NCI-H226 (cell line): ENCODE results near the gene RPS21.

Experiments
- DNase-seq: peaks from one replicate; pipeline ENCODE4 v3.0.0-alpha.2; 2015

The RPS21 gene

DNA sequence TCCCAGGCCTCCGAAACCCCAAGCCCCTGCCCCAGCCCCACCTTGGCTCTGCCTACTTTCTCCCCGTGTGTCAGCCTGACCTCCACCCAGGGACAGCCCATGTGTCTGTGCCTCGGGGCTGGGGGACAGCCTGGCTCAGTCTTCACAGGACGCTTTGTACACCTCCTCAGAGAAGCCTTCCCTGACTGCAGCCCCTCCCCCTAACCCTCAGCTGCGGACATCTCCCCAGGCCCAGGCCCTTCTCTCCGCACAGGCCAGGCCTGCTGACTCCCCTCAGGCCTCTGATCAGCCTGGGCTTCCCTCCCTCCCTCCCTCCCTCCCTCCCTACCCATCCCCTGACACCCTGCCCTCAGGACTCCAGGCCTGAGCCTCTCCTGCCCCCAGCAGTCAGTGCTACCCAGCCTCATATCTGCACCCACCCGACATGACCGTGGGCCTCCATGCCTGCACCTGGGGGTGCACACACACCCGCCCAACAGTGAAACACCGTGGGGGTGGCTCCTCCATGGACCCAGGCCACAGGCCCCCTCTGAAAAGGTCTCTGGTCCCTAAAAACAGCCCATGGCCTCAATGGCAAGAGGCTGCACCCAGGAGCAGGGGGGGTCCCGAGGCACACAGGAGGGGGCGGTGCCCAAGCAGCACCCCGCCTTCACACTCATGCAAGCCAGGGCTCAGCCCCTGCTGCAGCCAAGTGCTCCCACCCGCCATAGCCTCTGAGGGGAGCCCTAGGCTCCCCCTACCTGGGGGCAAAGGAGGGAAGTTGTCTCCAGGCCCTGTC lies 32.7 kb upstream of the RPS21 start:
- DNase-seq: no peak

DNA sequence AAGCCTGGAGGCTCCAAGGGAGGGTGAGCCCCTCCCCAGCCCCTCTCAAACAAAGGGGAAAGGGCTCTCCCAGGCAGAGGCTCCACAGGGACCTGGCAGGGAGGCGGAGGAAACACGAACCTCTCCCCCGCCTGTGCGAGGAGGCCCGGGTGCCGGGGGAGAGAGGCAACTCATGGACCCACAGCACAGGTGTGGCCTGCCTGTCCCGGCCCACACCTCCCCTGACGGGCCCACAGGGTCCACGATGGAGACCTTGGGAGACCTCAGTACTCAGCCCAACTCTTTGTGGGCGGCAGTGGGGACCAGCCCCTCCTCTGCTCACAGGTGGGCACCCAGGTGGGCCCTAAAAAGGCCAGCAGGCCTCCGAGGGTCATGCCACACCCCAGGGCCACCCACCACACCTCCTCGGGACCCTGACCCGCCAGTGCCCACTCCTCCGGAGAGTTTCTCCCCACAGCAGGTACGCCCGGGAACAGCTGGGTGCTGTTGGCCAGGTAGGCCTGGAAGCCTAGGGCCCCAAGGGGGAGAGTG lies 32.0 kb upstream of the RPS21 start:
- DNase-seq: no peak

DNA sequence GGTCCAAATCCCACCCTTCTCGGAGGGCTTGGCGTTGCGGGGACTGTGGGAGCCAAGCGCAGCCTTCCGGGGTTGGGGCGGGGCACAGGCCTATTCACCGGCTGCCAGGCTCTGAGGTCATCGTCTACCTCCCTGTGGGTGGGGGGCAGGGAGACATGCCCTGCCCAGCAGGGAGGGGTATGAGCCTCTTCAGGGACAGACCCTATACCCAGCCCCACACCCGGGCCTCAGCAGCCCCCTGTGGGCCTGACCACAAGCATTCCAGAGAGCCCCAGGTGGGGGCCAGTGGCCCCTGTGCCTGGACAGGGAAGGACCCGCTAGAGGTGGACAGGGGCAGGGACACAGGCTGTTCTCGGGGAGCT lies 31.4 kb upstream of the RPS21 start:
- DNase-seq: peak; percentile 59

DNA sequence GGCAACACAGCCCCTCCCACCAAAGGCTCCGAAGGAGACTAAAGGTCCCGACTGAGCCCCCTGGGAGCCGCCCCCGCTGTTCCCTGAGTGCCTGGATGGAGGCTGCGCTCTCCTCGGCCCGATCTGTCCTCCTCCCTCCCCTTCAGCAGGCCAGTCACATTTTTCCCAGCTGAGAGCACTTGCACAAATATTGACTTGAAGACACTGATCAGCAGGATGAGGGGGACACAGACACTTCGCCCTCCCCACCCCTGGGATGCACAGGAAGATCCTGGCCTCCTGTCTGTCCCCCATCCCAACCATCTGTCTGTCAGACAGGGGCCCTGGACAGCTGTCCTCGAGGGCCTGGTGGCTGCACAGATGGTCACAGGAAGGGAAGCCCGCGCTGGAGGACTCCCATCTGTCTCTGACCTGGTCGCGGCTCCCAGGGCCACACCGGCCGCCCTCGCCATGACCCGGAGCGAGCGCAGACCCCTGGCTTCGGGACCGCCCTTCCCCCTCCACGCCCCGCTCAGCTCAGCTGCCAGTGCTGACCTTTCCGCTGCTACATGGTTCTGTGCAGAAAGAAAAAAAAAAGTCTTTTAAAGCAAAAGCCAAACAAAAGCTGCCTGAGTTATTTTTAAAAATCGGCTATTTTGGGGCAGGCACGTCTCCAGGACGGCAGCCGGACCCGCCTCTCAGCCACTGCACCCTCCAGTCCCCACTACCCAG lies 30.9 kb upstream of the RPS21 start:
- DNase-seq: no peak

DNA sequence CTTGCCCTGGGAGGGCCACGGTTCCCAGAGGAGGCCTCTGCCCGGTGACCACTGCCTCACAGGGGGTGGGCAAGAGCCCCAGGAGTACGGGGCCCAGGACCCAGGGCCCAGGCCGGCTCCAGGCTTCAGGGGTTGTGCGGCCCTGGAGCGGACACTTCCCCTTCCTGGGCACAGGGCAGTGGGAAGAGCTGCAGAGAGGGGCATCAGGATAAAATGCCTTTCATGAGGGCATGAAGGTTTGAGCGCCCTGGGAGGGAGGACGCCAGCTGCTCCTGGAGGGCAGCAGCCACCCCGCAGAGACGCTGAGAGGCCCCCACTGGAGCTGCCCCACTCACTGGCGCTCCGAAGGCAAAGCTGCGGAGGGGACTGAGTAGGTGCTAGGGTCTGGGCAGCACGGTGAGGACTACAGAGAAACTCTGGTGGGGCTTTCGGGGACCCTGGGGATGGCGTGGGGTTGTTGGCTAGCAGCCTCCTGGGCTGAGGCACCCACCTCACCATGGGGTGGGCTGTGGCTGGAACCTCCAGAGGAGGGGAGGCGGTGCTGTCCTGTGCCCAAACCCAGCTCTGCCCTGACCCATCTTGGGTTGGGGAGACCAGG lies 30.2 kb upstream of the RPS21 start:
- DNase-seq: no peak

DNA sequence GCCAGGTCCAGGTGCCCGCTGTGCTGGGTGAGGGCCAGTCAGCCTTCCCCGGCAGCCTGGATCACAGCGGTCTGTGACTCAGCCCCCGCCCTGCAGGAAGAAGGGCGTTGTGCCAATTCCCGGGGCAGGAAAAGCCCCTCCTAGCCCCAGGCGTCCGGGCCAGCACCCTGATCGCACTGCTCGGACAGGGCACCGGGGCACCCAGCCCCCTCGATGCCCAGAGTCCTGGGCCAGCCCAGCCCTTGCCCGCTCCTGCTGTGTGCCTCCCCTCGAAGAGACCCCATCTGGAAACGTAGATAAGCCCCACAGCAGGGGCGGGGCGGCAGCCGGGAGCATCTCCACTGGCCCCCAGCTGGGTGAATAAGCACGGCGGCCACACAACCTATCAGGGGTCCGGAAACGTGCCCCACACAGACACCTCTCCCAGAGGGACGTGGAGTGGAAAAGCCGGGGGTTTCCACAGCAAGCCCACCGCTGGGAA lies 29.7 kb upstream of the RPS21 start:
- peak; percentile 81 for DNase-seq

DNA sequence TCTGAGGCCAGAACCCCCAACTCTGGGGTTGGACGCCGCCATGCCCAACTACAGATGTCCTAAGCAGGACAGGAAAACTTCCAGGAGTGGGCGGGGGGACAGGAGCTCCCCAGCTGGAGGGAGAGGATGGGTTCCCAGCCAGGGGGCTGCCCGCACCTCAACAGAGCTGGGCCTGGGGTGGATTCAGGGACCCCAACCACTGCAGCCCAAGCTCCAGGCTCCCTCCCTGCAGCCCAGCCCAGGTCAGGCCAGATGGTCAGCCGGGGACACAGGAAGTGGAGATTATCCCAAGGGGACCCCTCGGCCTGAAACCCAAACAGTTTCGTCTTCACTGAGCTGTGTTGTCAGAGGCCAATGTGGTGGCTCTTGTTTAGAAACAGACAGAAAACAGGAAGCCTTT lies 29.2 kb upstream of the RPS21 start:
- DNase-seq: no peak

DNA sequence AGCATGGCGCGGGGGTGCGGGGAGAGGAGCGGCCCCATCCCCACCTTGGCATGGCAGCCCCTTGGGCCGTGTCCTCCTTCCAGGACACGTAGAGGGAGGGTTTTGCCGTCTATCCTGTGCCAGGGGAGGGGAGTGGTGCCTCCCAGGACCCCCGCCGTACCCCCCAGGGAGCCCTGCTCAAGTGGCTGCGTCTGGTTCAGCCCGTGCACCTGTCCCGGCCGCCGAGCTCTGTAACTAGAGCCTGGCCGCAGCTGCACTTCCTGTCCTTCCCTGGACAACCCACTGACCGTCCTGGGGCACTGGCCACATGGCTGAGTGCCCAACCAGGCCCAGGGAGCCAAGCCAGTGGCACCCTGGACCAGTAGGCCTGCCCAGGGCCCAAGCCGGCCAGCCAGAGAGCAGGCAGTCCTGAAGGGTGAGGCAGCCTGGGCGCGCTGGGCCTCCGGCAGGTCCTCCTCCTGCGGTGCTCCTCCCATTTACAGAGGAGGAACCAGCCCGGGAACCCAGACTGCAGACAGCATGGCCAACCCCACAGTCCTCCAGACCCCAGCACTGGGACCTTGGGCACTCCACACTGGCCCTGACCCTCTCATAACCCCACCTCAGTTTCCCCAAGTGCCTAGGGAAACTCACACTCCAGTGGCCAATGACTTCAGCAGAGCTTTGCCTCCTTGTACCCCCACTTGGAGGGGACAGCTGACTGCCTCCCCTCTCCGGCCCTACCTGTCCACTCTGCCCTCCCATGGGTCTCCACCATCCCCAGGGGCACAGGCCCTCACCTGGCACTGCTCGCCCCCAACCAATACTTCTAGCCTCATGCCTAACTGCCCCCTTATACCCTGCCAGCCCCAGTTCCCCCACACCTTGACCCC lies 28.5 kb upstream of the RPS21 start:
- DNase-seq: peak; percentile 76

DNA sequence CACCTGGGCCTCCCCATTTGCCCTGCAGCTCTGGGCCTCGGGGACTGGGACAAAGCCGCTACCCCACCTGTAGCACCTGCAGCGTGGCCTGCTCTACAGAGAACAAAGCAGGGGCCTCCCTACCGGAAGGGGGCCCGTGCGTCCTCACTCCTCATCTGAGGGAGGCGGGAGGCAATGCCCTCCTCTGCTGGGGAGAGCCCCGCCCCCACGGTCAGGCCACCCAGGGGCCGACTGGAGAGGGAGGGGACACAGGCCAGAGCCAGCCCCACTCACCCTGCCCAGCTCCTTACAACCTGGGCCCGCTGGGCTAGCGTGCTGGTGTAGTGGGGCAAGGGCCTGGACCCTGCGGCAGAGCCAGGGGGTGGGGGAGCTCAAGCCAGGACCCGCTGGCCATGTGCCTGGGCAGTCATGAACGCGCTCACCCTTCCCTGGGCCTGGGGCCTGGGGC lies 27.8 kb upstream of the RPS21 start:
- DNase-seq: no peak

DNA sequence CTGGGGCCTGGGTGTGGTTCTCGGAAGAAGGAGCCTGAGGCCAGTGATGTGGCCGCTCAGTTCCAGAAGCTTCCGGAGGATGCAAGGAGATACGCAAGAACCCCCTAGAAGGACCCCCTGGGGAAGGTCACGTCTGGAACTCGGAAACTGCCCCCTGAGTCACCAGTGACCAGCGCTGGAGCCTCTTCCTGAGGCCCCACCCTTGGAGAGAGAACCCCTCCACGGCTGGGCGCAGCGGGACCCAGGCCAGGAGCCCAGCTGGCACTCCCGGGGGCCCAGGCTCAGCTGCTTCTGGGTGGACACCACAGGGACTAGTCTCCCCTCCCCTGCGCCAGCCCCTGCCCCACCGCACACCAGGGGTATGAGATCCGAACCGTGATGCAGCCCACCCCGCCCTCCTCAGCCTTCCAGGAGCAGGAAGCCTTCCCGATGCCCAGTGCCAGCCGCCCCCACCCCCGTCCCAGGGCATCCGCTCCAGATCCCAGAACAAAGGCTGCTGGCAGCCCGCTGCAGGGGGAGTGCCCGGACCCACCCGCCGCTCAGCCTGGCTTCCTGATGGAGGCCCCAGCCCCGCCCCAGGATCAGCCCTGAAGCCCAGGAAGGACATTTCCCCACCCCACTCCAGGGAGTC lies 27.3 kb upstream of the RPS21 start:
- DNase-seq: peak; percentile 95

DNA sequence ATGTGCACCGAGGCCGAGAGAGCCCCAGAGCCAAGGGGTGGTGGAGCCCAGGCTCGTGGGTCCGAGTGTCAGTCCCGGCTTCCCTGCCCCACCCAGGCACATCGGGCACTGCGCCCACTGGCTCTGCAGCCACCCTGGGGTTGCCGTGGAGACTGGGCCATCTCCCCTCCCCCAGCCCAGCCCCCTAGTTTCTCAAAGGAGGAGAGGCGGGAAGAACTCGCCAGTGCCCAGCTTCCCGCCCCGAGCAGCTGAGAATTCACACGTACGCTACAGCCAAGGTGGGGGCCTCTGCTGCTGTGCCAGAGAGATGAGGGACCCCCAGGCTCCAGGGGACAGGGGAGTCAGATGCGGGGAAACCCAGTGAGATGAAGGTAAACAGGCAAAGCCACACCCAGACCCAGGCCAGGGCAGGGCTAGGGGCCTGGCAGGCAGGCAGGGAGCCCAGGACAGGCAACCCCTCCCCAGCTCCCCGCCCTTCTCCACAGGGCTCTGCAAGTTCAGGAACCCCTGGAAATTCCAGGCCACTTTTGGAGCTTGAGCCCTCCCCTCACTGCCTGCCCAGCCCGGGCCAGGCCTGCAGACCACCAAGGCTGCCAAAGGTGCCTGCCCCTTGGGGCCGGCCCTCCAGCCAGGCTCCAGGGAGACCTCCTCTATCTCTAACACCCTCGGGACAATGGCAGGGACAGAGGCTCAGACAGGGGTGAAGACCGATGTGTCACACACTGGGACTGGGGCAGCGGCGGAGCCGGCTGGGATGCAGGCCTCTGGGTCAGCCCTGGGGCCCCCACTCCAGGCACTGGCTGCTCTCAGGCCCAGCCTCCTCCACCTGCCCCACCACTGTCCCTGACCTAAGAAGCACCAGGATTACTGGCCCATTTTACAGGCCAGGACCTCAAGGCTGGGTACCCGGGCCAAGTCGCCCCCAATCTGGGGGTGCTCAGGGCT lies 25.8 kb upstream of the RPS21 start:
- DNase-seq: peak; percentile 67

DNA sequence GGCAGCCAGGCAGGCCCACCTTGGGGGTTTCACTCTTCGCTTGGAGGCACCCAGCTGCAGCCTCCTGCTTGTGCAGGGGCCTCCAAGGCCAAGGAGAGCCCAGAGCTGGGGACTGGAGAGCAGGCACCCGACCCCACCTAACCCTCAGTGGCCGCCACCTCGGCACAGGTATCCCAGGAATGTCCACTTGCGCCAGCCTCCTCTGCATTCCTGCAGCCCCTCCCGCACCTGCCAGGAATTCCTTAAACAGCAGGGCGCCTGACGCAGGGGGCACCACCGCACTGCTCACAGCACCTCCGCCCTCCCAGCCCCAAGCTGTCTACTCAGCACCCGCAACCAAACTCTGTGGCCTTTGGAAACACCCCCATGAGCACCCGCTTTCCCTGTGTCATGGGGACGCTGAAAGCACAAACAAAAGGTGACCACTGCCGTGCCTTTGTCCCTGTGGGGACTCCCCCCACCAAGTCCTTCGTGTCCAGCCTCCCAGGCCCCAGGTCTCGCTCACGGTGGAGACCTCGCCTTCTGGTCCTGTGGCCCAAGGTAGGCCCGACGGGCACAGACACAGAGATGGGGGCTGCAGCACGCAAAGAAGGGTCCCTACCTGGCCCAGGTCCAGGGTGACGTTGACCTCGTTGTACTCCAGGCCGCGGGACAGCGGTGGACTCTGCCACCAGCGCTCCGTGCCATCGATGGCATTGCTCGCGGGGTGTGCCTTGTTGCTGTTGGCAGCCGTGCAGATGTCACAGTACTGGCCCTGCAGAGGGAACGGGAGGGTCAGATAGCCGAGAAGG lies 24.9 kb upstream of the RPS21 start:
- DNase-seq: peak; percentile 83

DNA sequence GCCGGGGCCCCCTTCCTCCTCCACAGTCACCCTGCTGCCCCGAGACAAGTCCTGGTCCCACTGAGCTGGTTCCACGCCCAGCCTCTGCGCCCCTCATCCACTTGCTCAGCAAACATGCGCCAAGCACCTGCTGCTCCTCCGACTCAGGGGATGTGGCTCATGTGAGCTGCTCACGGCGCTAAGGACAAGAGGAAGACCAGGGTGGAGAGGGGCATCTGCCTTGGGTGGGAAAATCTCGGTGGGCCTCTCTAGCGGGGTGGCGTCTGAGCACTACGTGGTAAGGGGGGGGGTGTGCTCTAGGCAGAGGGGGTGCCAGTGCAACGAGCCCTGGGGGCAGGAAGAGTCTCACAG lies 24.3 kb upstream of the RPS21 start:
- no peak for DNase-seq

DNA sequence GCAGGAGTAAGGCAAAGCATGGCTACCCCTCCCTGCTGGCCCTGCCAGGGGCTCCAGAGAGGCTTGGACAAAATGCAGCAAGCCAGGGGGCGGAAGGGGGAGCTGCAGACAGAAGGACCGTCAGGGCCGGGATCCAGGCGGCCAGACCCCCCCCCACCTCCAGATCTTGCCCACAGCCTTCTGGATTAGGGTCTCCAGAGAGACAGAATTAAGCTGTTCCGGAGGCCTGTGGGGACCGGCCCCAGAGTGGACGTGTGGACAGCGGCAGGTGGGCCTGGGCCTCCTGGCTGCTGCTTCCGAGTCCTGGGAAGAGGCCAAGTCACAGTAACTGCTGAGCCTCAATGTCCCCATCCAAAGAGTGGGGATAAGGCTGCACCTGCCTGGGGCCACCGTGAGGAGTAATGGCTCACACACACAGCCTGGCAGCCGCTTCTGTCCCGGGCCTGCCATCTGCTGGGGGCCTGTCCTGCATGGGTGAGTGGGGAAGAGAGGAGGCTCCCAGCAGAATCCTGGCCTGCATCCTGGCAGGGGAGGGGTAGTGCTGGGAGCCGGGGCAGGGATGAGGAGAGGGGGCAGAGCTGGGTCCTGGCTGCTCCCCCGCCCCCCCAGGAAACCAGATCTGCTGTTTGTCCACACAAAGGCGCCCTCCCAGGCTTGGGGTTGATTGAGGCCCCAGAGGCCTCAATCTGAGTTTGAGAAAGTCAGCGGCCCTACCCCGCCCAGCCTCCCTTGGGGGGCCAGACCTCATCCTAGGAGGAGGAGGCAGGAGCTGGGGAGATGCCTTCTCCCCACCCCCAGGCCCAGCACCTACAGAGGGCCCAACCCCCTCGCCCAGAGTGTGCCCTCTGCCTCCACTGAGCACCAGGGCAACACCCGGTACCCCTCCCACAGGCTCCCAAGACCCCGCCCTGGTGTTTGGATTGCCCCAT lies 23.6 kb upstream of the RPS21 start:
- DNase-seq: peak; percentile 89

DNA sequence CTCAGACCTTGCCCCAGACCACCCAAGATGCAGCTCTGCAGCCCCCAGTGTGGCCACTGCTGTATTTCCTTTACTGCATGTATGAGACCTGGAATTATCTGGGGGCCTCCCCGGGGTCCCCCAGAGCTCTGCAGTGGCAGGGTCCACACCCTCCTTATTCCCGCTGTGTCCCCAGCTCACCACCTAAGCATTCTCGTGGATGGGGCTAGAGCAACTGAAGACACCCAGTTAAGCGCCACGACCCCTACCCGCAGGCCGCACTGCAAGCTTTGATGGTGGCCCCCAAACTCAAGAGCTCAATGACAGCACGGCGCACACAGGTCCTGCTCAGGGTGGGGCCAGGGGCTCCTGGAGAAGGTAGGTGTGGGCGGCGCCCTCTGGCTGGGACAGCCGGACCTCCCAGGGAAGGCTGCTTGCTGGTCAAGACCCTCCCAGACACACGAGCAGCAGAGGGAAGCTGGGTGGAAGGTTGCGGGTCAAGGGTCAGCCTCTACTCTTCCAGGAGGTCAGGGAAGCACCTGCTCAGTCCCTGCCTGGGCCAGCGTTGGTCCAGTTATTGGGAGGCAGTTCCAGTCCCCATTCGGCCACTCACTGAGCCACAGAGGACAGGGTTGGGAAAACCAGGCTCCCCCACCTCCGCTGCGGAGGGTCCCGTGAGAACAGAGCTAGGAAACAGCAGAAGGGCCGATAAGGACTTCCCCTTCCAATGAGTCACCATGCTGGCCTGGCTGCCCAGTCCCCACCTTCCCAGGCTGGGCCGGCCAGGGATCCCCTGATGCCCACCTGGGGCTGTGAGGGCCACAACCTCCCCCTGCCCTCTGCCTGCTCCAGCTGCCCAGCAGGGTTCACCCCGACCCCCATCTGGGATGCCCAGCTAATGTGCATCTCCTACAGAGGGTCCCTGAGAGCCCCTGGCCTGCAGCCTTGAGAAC lies 22.7 kb upstream of the RPS21 start:
- DNase-seq: peak; percentile 60

DNA sequence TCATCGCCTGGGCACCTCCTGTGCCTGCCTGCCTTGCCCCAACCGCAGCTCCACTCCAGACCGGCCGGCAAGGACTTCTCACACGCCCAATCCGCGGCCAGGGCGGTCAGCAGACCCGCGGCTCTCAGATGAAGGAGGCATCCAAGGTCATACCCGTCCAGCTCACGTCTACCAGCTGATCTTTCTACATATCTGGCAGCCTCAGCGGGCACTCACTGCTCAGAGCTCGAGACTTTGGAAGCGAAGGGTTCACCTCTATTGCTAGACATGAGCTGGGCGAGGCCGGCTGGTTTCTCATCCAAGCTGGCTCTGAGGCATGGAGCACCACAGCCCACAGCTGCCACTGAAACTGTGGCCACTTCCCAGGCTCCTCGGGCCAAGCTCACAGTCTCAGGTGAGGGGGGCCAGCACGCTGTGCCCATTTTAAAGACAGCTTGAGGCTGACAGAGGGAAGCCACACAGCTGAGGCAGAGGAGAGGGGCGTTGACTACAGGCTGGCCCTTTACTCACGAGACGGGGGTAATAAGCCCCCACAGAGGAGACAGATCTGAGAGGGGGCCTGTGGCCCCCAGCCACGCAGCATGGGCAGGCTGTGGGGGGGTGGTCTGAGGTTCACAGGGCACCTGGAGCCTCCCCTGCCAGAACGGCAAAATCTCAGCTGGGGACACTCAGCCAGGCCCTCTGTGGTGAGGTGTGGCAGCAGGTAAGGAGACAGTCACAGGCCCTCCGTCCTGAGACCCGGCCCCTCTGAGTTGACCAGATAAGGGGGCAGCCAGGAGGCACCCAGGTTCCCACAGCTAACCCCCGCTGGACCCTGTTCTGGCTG lies 21.8 kb upstream of the RPS21 start:
- peak; percentile 63 for DNase-seq

DNA sequence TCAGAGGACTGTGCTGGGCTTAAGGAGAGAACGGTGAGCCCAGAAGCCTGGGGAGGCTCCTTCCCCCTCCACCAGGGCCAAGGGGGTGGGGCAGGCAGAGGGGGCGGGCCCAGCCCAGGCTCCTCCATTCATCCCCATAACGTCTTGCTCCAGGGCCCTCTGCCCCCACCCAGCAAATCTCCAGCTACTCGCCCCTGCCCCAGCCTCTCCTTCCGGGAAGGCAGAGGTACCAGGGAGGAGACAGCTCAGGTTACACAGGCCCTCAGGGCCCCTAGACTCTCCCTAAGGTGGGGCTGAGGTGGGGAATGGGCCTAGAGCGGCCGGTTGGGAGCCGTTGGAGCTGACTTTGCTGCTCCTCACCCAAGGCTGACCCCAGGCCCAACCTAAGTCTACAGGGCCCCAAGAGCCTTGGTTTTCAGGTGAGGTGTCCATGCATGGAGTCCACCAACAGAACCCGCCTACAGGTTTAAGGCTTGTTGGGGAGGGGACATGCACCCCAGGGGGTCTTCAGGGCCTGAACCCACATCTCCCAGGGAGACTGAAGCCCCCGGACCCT lies 21.0 kb upstream of the RPS21 start:
- DNase-seq: peak; percentile 93
